ENCODE measurements around the gene AKAP5. TPM values are rescaled to one million over a fixed set of nuclear protein-coding genes. Genes with fewer than 3 reads are reported as not detected.
A peak's percentile ranks its signal among the peaks of the same experiment; 100 is the strongest.

AKAP5 gene
- total and polyA plus RNA-seq, 2 of the 8 experiments (the other 6 are each of a cell fraction or from before 2014, with no cell fraction given) = 0.50 to 3.8 TPM

- POLR2A ChIA-PET (ENCODE audit: partially characterized antibody) = interaction anchor here (0.6 to 2.3 kb wide), 8 partner anchors 9 to 142 kb away, joined by 3 to 7 read pairs (median 4); partner anchors contain the start of gene HSPA2
- no peak overlapping the region for H2AFZ ChIP-seq (ENCODE audit: low read length)
- H3K27me3 ChIP-seq (replicated peaks in 1 of 4; ENCODE audit: control insufficient read depth in 3 of 4, extremely low read depth in 1 of 4, insufficient read depth in 3 of 4, low read length in 3 of 4) = no peaks in the 10 kb centered on the region
- H4K91ac ChIP-seq (replicated peaks; ENCODE audit: insufficient read length, low read length) = no peak overlapping the region
- H3K4me1 ChIP-seq (replicated peaks in 1 of 4; ENCODE audit: control insufficient read depth in 3 of 4, insufficient read depth in 4 of 4, low read length in 3 of 4) = peaks cover 2 to 9% (median 7%) of the 10 kb centered on the region in 4 experiments; a peak in 4 of 7 replicates
- no peak overlapping the region for H2BK120ac ChIP-seq (replicated peaks; ENCODE audit: low read depth, low read length)
- no peak overlapping the region for H3K4ac ChIP-seq (replicated peaks; ENCODE audit: insufficient read length, low read depth, low read length)
- no peak overlapping the region for H2AK5ac ChIP-seq (ENCODE audit: low read depth, low read length)
- H3K9ac ChIP-seq (replicated peaks in 1 of 4; ENCODE audit: extremely low read depth in 1 of 4, low read depth in 3 of 4, low read length in 3 of 4) = no peak overlapping the region
- DNase-seq (ENCODE audit: low read depth in 1 of 2, low spot score in 2 of 2) (no peak), FAIRE-seq (no peak)
- no peaks in the 10 kb centered on the region for H3K9me3 ChIP-seq (ENCODE audit: insufficient read depth in 2 of 2, low read depth in 1 of 2, low read length in 1 of 2)
- no peak overlapping the region for H3K23ac ChIP-seq (ENCODE audit: insufficient read length)
- H2BK5ac ChIP-seq (ENCODE audit: low read depth, low read length) = no peak overlapping the region
- TF ChIP-seq MAX (IDR thresholded peaks at IDR 0.05) = no peak
- TF ChIP-seq CTBP2 (IDR thresholded peaks at IDR 0.05; ENCODE audit: borderline replicate concordance, insufficient read depth, insufficient read length, low read length) = no peak
- no peak for TF ChIP-seq FOSL1 (IDR thresholded peaks at IDR 0.05; ENCODE audit: insufficient read depth, low read depth, low read length)
- TF ChIP-seq EZH2 (IDR thresholded peaks at IDR 0.05; ENCODE audit: low read depth, low read length, severe bottlenecking) = no peak
- peak; percentile 75 for TF ChIP-seq CEBPB (IDR thresholded peaks at IDR 0.05; ENCODE audit: low read depth, low read length)
- no peak for TF ChIP-seq EP300 (IDR thresholded peaks at IDR 0.05; ENCODE audit: borderline replicate concordance in 1 of 2, low read depth in 2 of 2, low read length in 2 of 2)
- TF ChIP-seq CREB1 (IDR thresholded peaks at IDR 0.05) = no peak
- no peak for TF ChIP-seq TAF7 (optimal IDR thresholded peaks at IDR 0.05; ENCODE audit: borderline replicate concordance, low read depth, low read length)
- peaks cover 8 to 52% of the 10 kb centered on the region in 2 experiments; a peak in 3 of 4 replicates for H3K79me2 ChIP-seq (ENCODE audit: control insufficient read depth in 1 of 2, insufficient read depth in 2 of 2, low read length in 2 of 2)
- no peaks in the 10 kb centered on the region; a peak in 1 of 8 replicates for H3K36me3 ChIP-seq (ENCODE audit: control insufficient read depth in 2 of 4, insufficient read depth in 4 of 4, low read length in 3 of 4)
- no peak overlapping the region for H2BK12ac ChIP-seq (ENCODE audit: low read depth, low read length)
- H3K18ac ChIP-seq (ENCODE audit: extremely low read depth, low read length) = no peak overlapping the region
- CTCF ChIA-PET (ENCODE audit: partially characterized antibody) = interaction anchor here (0.7 to 1.7 kb wide), 5 partner anchors 13 to 149 kb away, joined by 3 to 4 read pairs (median 3); no protein-coding TSS in a partner anchor
- WGBS, 2 experiments (ENCODE audit: extremely low coverage in 1 of 2, insufficient coverage in 1 of 2, insufficient read length in 1 of 2, insufficient replicate concordance in 2 of 2, low coverage in 1 of 2, low lambda C conversion rate in 2 of 2, missing lambda C conversion rate in 1 of 2) = 77% methylated on average over 8 of the region's 8 CpGs; no CpG with 5 or more reads in 1 of the 2 experiments
- peaks cover 3 to 4% of the 10 kb centered on the region in 2 experiments for H4K20me1 ChIP-seq (replicated peaks in 1 of 2; ENCODE audit: control insufficient read depth in 1 of 2, insufficient read depth in 2 of 2, low read length in 2 of 2)
- H3K27ac ChIP-seq (ENCODE audit: low read depth, low read length) = no peak overlapping the region
- H2BK15ac ChIP-seq (ENCODE audit: low read length) = no peak overlapping the region
- H3K14ac ChIP-seq (ENCODE audit: insufficient read length) = no peak overlapping the region
- H2BK20ac ChIP-seq (ENCODE audit: low read length) = no peak overlapping the region
- no peak overlapping the region for H4K8ac ChIP-seq (ENCODE audit: extremely low read depth, insufficient read depth, low read length)
- peaks cover 4% of the 10 kb centered on the region for H3K79me1 ChIP-seq (ENCODE audit: low read depth, low read length)
- H3K4me2 ChIP-seq (ENCODE audit: insufficient read depth in 1 of 2, low read depth in 2 of 2, low read length in 2 of 2) = peak overlapping the region in 1 of 2 experiments; percentile 97; a peak in 2 of 4 replicates
- no peak overlapping the region for H3K56ac ChIP-seq (replicated peaks; ENCODE audit: insufficient read length, low read depth, low read length)
- peaks cover 19% of the 10 kb centered on the region for H3K23me2 ChIP-seq (ENCODE audit: low read depth, low read length)
- 0 out of 8 replicates have a peak overlapping the region, but pooled peaks of 1 of the 4 experiments have one; percentile 75 for H3K4me3 ChIP-seq (ENCODE audit: extremely low read depth in 1 of 4, insufficient read depth in 2 of 4, low read depth in 3 of 4, low read length in 4 of 4)
- H4K5ac ChIP-seq (ENCODE audit: insufficient read length, low read depth, low read length) = no peak overlapping the region
Observed at GRCh38 chr14:64501411-64502171, 36.3 kb downstream of the AKAP5 start.
